ENCODE data around the gene TSPEAR.
"Not testable (repeated sequence)": the region's sequence is repeated elsewhere in the genome, so short reads cannot be mapped to it uniquely, and the experiment has no call there.

Gene TSPEAR

DNA sequence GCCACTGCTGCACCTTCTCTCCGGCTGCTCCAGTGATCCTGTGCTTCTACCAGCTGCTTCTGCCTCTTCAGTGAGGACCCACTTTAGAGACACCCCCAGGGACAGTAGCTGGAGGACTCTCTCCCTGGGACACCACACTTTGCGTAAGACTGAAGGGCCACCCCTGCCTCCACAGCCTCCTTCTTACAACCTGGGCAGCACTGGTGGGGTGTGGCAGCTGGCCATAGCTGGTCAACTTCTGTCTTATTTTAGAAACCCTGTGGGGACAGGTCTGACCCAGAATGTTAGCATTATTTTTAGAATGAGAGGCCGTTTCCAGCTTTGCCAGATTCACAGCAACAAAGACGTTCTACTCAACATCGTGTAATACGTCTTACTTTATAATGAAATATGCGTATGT lies 85.6 kb downstream of the TSPEAR start:
- DNase-seq, result no peak

DNA sequence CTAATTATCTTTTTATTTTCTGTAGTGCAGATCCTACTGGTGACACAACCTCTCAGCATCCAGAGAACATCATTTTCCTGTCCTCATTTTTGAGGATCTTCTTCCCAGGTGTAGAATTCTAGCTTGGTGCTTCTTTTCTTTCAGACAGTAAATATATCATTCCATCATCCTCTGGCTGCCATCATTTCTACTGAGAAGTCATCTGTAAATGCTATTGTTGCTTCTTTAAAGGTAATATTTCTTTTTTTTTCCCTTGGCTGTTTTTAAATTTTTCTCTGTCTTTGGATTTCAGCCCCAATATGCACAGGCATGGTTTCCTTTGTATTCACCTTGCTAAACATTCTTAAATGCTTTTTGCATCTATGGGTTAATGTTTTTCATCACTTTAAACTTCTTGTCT lies 87.8 kb downstream of the TSPEAR start:
- DNase-seq, result no peak

DNA sequence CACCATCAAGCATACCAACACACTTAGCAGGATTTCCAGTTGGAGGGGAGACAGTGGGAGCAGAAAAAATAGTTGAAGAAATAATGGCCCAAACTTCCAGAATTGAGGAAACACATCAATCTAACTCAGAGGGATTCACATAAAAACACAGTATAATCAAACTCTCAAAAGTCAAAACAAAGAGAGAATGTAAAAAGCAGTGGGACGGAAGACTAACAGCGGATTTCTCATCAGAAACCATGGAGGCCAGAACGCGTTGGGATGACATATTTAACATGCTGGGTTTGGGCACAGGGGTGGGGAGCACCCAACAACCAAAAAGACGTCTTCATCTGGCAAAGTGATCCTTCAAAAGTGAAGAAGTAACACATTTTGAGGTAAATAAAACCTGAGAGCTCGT lies 91.5 kb downstream of the TSPEAR start:
- DNase-seq, result no peak

DNA sequence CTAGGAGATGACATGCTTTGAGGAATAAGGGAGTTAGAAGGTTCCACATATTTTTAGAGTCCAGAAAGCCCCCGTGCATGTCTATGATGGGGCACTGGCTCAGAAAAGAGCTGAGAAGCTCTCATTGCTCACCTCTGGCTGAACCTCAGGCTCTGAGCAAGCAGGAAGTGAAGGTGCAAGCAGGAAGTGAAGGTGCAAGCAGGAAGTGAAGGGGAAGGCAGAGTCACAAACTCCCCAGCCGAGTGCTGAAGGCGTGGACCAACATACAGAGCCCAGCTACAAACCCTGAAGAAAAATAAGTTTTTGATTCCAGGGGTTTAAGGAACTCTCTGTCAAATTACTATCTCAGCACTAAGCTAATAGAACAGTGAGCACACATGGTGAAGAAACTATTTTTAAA lies 92.5 kb downstream of the TSPEAR start:
- no peak for DNase-seq

DNA sequence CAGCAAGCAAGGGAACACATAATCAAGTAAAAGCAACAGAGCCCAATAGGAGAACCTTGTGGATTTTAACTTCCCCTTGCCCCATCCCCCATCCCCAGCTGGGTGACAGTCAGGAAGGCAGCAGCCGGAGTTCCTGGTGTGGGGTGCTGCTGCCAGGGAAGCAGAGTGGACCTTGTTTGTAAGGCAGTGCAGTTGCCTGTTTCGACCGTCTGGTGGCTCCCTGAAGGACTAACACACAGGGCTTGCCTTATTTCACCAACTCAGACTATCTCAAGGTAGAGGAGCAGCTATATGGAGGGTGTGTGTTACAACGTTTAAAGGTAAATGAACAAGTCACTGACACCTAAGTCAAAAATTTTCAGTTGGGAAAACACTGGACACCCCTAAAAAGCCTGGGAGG lies 92.9 kb downstream of the TSPEAR start:
- DNase-seq, result no peak

DNA sequence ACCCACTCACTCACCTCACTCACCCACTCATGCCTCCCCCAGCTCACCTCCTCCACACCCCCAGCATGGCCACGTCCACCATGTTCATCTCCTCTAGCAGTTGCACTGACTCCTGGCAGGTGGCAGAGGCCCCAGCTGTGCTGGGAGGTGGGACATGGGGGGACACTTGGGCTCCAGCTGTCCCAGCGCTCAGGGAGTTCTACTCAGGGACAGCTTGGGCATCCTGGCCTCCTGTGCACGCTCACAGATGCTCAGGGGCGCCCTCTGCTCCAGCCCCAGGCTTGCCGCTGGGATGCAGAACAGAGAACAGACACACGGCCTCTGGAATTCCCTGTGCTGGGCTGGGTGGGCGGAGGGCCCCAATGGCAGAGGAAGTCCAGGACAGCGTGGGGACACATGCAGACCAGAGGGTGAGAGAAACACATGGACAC lies 94.3 kb downstream of the TSPEAR start:
- DNase-seq, result no peak

DNA sequence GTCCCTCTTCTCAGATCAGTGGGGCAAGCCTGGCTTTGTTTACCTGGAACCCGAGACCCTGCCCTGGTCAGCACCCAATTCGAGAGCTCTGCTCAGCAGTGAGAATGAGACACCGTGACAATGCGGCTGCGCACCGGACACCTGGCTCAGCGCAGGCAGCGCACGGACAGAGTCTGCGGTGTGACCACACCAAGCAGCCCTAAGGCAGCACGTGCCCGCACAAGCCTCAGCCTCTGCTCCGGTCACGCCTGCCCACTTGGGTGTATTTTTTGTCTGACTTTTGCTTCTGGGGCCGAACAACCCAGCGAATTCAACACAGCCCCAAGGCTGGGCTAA lies 94.8 kb downstream of the TSPEAR start:
- DNase-seq, result no peak

DNA sequence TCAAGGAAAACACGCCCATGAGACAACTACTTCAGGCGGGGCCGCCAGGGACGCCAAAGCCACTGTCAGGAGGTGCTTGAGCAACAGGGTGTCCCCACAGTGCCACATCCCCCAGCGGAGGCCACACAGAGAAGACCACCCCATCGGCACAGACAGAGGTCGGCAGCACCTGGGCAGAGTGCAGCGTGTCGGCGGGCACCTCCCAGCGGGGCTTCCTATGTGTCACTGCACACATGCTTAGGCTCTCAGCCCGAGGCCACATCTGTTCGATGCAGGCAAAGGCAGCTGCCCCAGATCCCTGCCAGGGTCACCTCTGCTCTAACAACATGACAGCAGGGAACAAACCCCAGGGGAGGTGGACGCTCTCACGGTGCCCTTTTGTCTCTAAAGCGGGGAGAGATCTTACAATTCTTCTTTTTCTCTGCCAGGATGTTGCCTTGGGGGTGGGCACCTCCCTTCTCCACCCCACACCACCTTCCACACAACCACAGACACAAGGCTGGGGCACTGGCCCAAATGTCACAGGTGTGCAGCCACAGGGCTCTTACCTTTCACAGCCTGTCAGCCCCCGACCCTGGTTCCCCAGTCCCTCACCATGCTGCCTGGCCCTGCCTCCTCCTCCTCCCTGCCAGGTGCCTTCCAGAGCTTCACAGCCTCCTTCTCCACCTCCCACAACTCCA lies 95.3 kb downstream of the TSPEAR start:
- peak; percentile 75 for DNase-seq

DNA sequence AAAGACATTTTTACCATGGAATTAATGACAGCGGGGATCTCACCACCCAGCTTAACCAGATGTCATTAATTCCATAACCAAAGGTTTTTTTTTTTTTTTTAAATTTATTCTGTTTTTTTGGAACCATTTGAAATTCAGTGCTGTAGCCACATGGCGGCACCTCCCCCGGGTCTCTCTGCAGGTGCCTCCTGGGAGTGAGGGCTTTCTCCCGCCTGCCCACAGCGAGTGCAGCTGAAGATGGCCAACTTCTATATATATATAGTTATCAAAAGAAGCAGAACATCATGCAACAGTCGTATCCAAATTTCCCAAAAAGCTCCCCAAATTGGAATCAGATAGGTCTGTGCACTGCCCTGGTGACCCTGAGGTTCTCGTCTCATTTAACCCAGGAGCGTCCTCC lies 95.9 kb downstream of the TSPEAR start:
- no peak for DNase-seq

DNA sequence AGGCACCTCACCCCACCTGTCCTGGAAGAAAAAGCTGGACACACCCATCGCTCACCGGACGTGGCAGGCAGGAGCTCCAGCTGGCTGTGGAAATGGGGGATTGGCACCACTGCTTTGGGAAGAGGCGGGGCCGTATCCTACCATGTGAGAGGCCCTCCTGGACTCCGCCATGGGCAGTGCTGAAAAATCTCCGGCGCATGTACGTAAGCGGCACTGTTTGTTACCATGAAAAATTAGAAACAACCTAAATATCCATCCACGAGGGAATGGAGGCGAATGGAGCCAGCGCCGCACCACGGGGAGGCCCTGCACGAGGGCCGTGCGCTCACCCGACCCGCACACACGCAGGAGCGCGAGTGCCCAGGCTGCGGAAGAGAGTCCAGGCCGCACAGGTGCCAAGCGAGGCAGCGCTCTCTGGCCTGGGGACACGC lies 96.4 kb downstream of the TSPEAR start:
- DNase-seq, result no peak

DNA sequence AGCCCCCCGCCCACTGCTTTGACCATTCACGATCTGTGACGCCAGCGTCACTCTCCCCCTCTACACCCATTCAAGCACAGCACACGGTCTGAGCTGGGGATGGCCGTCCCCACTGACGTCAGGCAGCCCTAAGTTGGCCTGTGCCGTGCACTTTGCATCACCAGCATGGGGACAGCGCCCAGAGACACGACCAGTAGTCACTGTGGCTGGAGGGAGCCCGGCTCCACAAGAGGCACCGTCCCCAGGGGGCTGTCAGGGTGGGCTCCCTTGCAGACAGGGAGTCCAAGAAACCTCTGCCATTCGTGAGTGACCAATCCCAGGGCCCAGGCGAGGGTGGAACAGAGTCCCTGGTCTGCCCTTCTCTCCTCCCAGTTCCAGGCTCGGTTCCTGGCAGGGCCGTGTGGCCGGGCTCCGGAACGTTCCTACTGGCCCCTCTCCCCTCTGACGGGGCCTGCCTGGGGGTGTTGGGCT lies 97.2 kb downstream of the TSPEAR start:
- no peak for DNase-seq

DNA sequence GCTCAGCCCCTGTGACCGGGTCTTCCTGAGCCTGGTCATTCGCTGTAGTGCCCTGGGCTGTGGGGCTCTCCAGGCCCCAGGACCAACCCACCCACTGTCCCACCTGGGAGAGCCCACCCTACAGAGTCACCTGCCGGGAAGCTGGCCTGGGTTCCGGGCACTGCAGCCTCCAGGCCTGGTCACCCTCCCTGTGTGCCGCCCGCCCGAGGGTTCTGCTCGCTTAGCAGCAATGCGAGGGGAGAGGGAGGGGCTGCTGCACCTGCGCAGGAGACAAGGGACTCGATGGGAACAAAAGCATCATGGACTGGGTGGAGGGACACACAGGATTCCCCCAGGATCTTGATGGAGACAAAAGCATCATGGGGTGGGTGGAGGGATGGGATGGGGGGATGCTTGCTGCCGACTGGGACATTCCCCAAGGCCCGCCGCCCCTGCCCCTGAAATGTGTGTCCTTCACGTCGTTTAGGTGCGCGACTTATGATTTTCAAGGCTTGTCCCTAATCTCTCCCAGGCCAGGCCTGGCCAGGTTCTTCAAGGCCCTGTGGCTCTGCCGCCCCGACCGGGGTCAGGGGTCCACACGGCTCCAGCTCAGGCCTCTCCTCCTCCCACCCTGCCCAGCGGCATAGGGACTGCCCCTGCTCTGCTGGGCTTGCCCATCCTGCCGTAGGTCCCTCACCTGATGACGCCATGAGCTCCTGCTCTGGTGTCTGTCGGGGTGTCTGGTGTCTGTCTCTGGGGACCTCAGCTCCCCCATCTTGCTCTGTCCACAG lies 97.8 kb downstream of the TSPEAR start:
- no peak for DNase-seq

DNA sequence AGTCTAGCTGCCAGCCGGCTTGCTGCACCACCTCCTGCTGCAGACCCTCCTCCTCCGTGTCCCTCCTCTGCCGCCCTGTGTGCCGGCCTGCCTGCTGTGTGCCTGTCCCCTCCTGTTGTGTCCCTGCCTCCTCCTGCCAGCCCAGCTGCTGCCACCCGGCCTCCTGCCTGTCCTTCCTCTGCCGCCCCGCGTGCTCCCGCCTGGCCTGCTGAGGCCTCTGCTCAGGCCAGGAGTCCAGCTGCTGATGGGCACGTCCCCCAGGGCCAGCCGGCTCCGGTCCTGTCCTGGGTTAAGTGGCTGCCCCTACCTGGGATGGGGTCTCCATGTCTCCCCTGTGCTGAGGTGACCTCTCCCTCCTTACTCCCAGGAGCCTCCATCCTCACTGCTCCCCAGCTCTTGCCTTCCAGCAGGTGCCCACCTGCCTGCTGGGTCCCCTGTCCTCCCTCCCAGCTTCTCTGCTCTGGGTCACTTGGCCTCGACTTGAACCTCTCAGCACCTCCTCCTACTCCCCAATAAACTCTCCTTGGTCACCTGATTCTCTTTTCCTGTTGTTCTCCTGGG lies 98.6 kb downstream of the TSPEAR start:
- DNase-seq, result no peak

DNA sequence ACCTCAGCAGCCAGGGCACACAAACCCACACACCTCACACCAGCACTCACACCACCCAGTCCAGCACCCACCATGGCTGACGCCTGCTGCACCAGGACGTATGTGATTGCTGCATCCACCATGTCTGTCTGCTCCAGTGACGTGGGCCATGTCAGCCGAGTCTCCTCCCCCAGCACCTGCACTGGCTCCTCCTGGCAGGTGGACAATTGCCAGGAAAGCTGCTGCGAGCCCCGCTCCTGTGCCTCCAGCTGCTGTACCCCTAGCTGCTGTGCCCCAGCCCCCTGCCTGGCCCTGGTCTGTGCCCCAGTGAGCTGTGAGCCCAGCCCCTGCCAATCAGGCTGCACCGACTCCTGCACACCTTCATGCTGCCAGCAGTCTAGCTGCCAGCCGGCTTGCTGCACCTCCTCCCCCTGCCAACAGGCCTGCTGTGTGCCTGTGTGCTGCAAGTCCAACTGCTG lies 99.3 kb downstream of the TSPEAR start, which contains the start of gene KRTAP10-8:
Gene KRTAP10-8 (plus strand): TSS at position 51 of the 458 bp plus-strand sequence. CDS start 22 bp downstream, at position 73.
- no peak for DNase-seq

DNA sequence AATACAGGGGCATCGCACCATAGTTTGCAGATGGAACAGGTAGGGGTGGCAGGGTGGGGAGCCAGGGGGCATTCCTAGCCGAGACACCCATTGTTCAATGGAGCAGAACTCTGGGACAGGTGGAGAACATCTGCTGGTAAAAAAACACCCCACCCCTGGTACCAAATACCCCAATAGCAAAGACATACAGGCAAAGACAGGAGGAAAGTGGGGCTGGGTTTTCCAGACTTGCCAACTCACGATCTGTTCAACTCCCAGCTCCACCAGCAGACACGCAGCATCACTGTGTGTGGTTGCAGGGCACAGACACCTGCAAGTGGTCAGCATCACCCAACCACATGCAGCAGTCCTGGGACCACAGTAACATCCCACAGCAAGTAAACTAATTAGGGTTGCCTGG lies 99.8 kb downstream of the TSPEAR start:
- no peak for DNase-seq

DNA sequence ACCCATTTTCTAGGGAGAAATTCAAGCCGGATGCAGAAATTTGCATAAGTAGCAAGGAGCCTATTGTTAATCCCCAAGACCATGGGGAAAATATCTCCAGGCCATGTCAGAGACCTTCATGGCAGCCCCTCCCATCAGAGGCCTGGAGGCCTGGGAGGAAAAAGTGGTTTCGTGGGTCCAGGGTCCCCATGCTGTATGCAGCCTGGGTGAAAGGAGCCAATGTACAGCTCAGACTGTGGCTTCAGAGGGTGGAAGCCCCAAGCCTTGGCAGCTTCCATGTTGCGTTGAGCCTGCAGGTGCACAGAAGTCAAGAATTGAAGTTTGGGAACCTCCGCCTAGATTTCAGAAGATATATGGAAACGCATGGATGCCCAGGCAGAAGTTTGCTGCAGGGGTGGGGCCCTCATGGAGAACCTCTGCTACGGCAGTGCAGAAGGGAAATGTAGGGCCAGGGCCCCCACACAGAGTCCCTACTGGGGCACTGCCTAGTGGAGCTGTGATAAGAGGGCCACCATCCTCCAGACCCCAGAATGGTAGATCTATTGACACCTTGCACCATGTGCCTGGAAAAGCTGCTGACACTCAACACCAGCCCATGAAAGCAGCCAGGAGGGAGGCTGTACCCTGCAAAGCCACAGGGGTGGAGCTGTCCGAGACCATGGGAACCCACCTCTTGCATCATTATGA lies 101.1 kb downstream of the TSPEAR start:
- not testable (repeated sequence) for DNase-seq

DNA sequence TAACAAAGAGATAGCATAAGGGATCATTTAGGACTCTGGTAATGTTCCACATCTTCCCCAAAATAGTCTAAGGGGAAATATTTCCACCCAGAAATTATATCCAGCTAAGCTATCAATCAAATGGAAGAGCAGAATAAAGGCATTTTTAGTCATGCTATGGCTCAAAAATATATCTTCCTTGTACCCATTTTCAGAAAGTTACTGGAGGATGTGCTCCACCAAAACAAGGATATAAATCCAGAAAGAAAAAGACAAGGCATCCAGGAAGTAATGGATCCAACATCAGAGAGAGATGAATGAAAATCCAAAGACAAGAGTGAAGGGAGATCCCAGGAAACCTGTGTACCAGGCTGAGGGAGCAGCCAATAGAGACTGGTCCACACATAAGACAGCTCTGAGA lies 102.2 kb downstream of the TSPEAR start:
- no peak for DNase-seq

DNA sequence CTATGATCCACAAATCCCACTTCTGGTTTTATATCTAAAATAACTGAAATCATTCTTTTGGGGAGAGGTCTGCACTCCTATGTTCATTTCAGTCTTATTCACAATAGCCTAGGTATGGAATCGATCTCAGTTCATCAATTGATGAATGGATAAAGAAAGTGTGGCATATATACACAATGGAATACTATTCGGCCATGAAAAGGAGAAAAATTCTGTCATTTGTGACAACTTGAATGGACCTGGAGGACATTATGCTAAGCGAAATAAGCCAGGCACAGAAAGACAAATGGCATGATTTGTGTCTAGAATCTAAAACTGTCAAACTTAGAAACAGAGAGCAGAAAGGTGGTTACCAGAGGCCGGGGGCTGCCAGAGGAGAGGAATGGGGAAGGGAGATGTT lies 104.9 kb downstream of the TSPEAR start:
- DNase-seq, result no peak

DNA sequence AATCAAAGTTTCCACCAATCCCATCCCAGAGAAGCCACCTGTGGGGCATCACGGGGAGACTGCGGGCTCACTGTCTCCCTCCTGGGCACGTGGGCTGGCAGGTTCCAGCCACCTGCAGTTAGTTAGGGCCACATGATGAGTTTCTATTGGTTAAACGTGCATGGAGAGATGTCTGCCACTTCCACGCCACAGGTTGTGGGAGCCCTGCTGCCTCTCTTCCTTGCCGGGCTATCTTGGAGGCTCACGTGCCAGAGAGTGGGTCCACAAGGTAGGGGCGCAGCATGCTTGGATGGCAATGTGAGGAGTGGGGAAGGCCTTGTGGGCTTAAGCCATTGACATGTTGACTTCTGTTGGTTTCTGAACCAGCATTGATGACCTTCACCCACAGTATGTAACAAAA lies 107.5 kb downstream of the TSPEAR start:
- DNase-seq, result no peak

DNA sequence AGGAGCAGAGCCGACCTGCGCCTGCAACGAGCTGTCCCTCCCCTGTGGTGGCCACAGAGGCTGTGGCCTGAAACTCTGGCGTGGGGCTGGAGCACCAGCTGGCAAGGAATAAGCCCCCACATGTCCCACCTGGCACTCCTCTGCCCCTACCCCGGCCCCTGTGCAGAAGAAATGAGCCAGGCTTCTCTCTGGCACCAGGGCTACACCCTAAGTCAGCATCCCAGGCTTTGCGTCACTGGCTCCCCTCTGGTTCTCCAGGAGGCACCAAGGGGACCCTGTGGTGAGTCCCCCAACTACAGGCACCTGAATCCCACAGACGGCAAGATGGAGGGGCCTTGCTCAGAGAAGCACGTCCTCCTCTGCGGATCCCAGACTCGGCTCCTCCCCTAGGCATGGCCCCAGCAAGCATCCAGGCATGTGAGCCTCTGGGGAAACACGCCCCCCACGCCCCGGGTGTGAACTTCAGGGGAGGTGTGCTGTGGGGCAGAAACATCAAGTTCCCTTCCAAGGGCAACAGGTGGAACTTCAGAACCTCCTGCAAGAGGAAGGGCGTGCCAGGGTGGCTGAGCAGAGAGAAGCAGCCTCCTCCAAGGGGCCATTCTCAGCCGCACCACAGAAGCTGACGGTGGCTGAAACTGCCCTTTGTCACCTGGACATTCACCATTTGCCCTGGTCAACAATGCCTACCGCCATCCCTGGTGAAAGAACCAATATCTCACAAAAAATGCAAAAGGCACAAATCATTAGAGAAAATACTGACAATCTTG lies 108.1 kb downstream of the TSPEAR start:
- DNase-seq, result no peak

DNA sequence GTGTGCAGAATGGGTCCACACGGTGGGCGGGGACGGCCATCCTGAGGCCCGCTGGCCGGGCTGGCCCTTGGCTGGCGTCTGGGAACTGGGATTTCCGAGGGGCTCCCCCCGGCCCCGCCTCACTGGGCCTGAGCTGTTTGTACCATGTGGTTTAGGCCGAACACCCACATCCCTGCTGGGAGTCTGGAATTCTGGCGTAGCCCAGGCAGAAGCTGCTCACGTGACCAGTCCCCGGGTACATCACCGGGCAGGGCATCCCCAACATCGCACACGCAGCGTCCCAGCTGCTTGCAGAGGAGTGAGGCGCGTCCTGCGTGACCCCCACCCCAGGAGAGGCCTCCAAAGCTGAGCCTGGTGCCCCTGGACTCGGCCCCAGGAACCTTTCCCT lies 108.9 kb downstream of the TSPEAR start:
- DNase-seq, result no peak

DNA sequence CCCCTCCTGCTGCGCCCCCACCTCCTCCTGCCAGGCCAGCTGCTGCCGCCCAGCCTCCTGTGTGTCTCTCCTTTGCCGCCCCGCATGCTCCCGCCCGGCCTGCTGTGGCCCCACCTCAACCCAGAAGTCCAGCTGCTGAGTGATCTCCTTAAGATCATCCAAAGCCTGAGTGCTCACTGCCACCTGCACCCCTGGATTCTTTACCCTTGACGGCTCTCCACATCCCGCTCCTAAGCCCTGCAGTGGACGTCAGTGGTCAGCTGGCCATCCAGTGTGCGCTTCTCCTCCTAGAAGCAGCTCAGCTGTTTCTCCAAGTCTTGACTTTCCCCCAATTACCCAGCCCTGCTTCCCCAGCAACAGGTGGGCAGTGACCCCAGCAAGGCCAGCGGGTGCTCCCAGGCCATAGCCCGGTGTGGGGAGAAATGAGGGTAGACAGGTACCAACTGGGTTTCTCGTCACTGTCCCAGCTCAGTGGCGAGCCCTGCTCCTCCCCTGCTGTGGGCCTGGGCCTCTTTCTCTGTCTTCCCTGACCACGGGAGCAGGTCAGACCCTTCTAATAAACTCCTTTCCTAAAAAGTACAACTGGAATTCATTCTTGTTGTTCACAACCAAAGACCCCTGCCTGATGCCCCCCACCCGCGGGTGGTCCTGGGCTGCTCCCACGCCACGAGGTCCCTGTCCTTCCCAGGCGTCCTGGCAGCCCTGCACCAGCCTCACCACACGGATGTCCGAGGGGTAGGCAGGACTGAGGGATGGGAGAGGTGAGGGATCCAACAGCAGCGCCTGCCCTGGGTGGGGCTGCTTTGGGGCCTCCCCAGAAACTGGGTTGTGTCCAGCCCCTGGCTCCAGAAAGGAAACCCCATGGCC lies 109.5 kb downstream of the TSPEAR start:
- DNase-seq, result peak; percentile 24
